Activated T-cell treated with anti-CD3 and anti-CD28 coated beads, Interleukin-2, amount 50 U/mL, for 24 hours (primary cell): ENCODE data around the gene KIF2C.
A peak's percentile ranks its signal among the peaks of the same experiment; 100 is the strongest.
"Not testable (repeated sequence)": the region's sequence is repeated elsewhere in the genome, so short reads cannot be mapped to it uniquely, and the experiment has no call there.

Experiments
- DNase-seq: peaks from one replicate; pipeline ENCODE4 v3.0.0-alpha.2; 2020
- H3K27ac Mint-ChIP-seq: 2 replicates; pipeline ENCODE4 v1.8.0; 2020; ENCODE audit warnings: mild to moderate bottlenecking, mixed read lengths
- H3K27me3 Mint-ChIP-seq: 2 replicates; pipeline ENCODE4 v1.8.0; 2020; ENCODE audit warnings: mixed read lengths
- H3K36me3 Mint-ChIP-seq: 2 replicates; pipeline ENCODE4 v1.8.0; 2020; ENCODE audit warnings: low read depth, mixed read lengths
- H3K4me1 Mint-ChIP-seq: 2 replicates; pipeline ENCODE4 v1.8.0; 2020; ENCODE audit warnings: low read depth, mixed read lengths
- H3K4me3 Mint-ChIP-seq: 2 replicates; pipeline ENCODE4 v1.8.0; 2020; ENCODE audit warnings: mild to moderate bottlenecking, moderate library complexity, mixed read lengths
- H3K9me3 Mint-ChIP-seq: 2 replicates; pipeline ENCODE4 v1.8.0; 2020; ENCODE audit warnings: mixed read lengths

KIF2C gene

GRCh38 chr1:44724955-44725698 is 14.5 kb upstream of the KIF2C start:
- peak overlapping the region; percentile 77 for H3K4me3 Mint-ChIP-seq
- H3K36me3 Mint-ChIP-seq: peaks cover 21% of the 10 kb centered on the region
- peaks cover 68% of the 10 kb centered on the region for H3K4me1 Mint-ChIP-seq
- no peaks in the 10 kb centered on the region for H3K9me3 Mint-ChIP-seq
- no peaks in the 10 kb centered on the region for H3K27me3 Mint-ChIP-seq
- peak; percentile 48 for DNase-seq
- H3K27ac Mint-ChIP-seq: peak overlapping the region; percentile 89

- H3K36me3 Mint-ChIP-seq: peaks cover 5% of the 10 kb centered on the region
- peaks cover 43% of the 10 kb centered on the region for H3K4me1 Mint-ChIP-seq
- peak within 1 kb of the TSS; percentile 52 for H3K4me3 Mint-ChIP-seq
- DNase-seq: peak; percentile 94
- H3K27ac Mint-ChIP-seq: peak within 1 kb of the TSS; percentile 100
- H3K27me3 Mint-ChIP-seq: no peaks in the 10 kb centered on the region
- H3K9me3 Mint-ChIP-seq: no peaks in the 10 kb centered on the region
Observed at GRCh38 chr1:44730741-44731512, 8.7 kb upstream of the KIF2C start, which contains the start of gene RNU5D-1. Gene RNU5D-1, minus strand, starts transcription at chr1:44731170.

- no peaks in the 10 kb centered on the region for H3K36me3 Mint-ChIP-seq
- no peak overlapping the region for H3K27ac Mint-ChIP-seq
- no peak overlapping the region for H3K4me3 Mint-ChIP-seq
- peaks cover 28% of the 10 kb centered on the region for H3K4me1 Mint-ChIP-seq
- no peaks in the 10 kb centered on the region for H3K9me3 Mint-ChIP-seq
- no peaks in the 10 kb centered on the region for H3K27me3 Mint-ChIP-seq
- DNase-seq: no peak
Observed at GRCh38 chr1:44733365-44733764, 6.3 kb upstream of the KIF2C start.

DNA sequence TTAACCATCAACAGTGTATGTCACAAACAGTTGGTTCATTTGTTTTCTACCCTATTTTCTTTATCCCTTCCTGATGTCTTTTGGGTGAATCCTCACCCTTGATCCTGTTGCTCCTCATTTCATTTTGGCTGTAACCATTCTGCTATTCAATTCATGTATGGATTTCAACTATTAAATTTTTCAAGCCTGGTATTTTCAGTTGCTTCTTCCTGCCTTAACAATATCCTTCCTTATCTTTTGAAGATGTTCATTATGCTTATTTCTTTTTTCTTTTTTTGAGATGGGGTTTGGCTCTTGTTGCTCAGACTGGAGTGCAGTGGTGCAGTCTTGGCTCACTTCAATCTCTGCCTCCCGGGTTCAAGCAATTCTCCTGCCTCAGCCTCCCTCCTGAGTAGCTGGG is 5.9 kb upstream of the KIF2C start:
- H3K27ac Mint-ChIP-seq: no peak overlapping the region
- no peak for DNase-seq
- no peaks in the 10 kb centered on the region for H3K36me3 Mint-ChIP-seq
- H3K9me3 Mint-ChIP-seq: no peaks in the 10 kb centered on the region
- H3K4me1 Mint-ChIP-seq: peaks cover 27% of the 10 kb centered on the region
- H3K27me3 Mint-ChIP-seq: no peaks in the 10 kb centered on the region
- no peak overlapping the region for H3K4me3 Mint-ChIP-seq

DNA sequence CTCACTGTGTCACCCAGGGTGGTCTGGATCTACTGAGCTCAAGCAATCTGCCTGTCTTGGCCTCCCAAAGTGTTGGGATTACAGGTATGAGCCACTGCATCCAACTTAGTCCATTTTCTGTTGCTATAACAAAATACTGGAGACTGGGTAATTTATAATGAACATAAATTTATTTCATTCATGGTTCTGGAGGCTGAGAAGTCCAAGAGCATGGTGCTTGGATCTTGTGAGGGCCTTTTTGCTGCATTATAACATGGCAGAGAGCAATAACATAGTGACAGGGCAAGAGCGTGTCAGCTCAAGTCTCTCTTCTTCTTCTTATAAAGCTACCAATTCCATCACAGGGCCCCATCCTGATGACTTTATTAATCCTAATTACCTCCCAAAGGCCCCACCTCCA is 3.6 kb upstream of the KIF2C start:
- Mint-ChIP-seq H3K9me3 (no peaks in the 10 kb centered on the region), H3K4me3 (no peak overlapping the region), H3K27me3 (no peaks in the 10 kb centered on the region), H3K4me1 (peaks cover 30% of the 10 kb centered on the region), H3K27ac (no peak overlapping the region), H3K36me3 (peaks cover 19% of the 10 kb centered on the region)
- DNase-seq: no peak

DNA sequence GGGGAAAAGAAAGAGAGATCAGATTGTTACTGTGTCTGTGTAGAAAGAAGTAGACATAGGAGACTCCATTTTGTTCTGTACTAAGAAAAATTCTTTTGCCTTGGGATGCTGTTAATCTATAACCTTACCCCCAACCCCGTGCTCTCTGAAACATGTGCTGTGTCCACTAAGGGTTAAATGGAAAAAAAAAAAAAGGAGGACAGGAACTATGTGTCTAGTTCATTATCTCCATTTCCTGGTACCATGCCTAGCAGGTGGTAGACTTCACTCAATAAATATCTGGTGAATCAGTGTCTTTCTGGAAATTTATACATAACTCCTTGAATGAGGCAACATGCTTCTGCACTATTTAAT is 707 bp upstream of the KIF2C start:
- H3K4me1 Mint-ChIP-seq: peaks cover 27% of the 10 kb centered on the region
- H3K27ac Mint-ChIP-seq: peak overlapping the region; percentile 97
- H3K27me3 Mint-ChIP-seq, H3K9me3 Mint-ChIP-seq, DNase-seq: not testable (repeated sequence)
- peaks cover 40% of the 10 kb centered on the region for H3K36me3 Mint-ChIP-seq
- peak overlapping the region; percentile 95 for H3K4me3 Mint-ChIP-seq

DNA sequence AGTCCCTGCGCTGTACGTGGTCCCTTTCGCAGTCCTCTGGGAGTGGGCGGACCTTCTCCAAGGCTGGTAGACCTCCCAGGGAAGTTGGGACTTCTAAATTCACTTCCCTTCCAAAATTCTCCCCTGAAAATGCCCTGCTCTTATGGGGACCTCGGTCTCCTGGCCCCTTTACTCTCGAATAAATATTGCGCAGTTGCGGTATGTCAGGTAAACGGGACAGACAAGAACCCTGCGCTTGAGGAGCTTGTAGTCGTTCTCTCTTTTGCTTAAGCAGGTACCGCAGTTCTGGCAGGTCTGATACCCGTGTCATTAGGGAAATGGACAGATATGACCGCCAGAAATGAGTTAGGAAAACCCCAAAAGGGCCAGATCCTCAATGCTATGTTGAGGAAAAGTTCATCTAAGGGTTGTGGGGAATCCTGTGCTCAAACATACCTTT is 561 bp downstream of the KIF2C start:
- Mint-ChIP-seq H3K4me3 (peak overlapping the region; percentile 95), H3K36me3 (peaks cover 51% of the 10 kb centered on the region), H3K27me3 (no peaks in the 10 kb centered on the region), H3K4me1 (peaks cover 27% of the 10 kb centered on the region), H3K9me3 (no peaks in the 10 kb centered on the region), H3K27ac (peak overlapping the region; percentile 97)
- DNase-seq: no peak

DNA sequence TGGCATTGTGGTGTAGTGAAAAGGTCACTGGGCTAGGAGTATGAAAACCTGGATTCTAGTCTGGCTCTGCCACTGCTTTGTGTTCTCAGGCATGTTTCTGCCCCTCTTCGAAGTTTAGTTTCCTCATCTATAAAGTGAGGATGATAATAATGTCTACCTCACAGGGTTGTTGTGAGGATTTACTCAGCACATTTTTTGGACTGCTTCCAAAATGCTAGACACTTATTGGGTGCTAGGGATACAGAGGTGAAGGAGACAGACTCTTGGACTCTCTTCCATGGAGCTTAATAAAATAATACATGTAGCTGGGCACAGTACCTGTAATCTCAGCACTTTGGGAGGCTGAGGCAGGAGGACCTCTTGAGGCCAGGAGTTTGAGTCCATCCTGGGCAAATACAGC is 3.6 kb downstream of the KIF2C start:
- Mint-ChIP-seq H3K27me3 (no peaks in the 10 kb centered on the region), H3K4me3 (peak overlapping the region; percentile 13), H3K4me1 (peaks cover 29% of the 10 kb centered on the region), H3K36me3 (peaks cover 72% of the 10 kb centered on the region), H3K9me3 (no peaks in the 10 kb centered on the region), H3K27ac (peak overlapping the region; percentile 74)
- DNase-seq: no peak

DNA sequence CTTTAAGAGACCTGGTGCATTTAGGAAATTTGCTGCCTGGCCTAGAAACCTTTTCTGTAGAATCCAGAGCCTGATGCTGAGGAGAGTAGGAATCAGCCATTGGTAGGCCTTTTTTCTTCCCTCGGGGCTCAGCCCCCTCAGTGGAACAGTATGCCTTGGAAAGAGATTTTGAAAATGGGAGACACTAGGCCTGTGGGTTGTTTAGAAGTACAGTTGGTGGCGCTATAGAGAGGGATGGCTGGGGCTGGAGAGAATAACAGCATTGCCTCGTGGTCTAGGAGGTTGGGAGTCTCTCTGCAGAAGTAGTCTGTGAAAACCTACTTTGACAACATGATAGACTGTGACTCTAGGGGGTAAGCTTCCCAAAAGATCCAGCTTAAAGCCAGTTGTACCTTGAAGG is 8.2 kb downstream of the KIF2C start:
- no peak for DNase-seq
- H3K9me3 Mint-ChIP-seq: no peaks in the 10 kb centered on the region
- peaks cover 10% of the 10 kb centered on the region for H3K4me1 Mint-ChIP-seq
- H3K4me3 Mint-ChIP-seq: no peak overlapping the region
- peaks cover 77% of the 10 kb centered on the region for H3K36me3 Mint-ChIP-seq
- no peaks in the 10 kb centered on the region for H3K27me3 Mint-ChIP-seq
- H3K27ac Mint-ChIP-seq: no peak overlapping the region

DNA sequence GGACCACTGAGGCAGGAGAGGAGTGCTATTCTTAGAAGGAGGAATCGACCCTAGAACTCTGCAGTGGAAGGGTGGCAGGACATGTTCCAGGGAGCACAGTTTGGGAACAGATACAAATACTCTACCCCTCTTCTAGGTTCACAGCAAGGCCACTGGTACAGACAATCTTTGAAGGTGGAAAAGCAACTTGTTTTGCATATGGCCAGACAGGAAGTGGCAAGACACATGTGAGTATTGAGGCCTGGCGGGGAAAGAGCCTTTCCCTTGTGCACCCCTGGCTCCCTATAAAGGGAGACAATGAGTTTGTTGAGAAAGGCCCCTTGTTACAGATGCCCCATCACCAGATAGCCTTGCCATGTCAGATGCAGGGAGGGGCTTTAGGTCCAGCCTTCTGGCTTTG is 17.8 kb downstream of the KIF2C start:
- no peak overlapping the region for H3K4me3 Mint-ChIP-seq
- no peaks in the 10 kb centered on the region for H3K9me3 Mint-ChIP-seq
- peaks cover 8% of the 10 kb centered on the region for H3K4me1 Mint-ChIP-seq
- H3K27me3 Mint-ChIP-seq: no peaks in the 10 kb centered on the region
- no peak overlapping the region for H3K27ac Mint-ChIP-seq
- DNase-seq: no peak
- H3K36me3 Mint-ChIP-seq: peaks cover 90% of the 10 kb centered on the region

GRCh38 chr1:44759077-44759476 is 19.4 kb downstream of the KIF2C start:
- H3K9me3 Mint-ChIP-seq: no peaks in the 10 kb centered on the region
- no peak for DNase-seq
- H3K27ac Mint-ChIP-seq: no peak overlapping the region
- no peaks in the 10 kb centered on the region for H3K27me3 Mint-ChIP-seq
- H3K36me3 Mint-ChIP-seq: peaks cover 91% of the 10 kb centered on the region
- no peak overlapping the region for H3K4me3 Mint-ChIP-seq
- H3K4me1 Mint-ChIP-seq: peaks cover 3% of the 10 kb centered on the region

DNA sequence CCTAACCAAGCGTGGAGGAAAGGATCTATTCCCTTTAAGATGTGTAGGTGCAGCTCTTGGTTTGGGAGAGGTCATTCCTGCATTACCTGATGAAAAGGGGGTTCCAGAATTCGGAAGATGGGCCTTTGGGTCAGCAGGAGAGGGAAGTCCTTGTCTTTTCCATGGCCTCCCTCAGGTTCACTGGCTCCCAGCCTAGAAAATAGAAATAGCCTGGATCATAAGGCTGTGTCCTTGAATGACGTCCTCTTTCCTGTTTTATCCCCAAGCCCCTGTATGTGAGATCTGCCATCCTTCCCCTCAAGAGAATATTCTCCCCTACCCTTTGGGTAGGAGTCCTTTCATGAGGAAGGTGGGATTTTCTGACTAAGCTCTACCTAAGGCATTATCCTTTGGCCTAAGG is 21.2 kb downstream of the KIF2C start:
- Mint-ChIP-seq H3K4me3 (no peak overlapping the region), H3K9me3 (no peaks in the 10 kb centered on the region), H3K27ac (no peak overlapping the region), H3K4me1 (peaks cover 3% of the 10 kb centered on the region), H3K27me3 (no peaks in the 10 kb centered on the region), H3K36me3 (peaks cover 86% of the 10 kb centered on the region)
- DNase-seq: no peak

- peaks cover 68% of the 10 kb centered on the region for H3K36me3 Mint-ChIP-seq
- not testable (repeated sequence) for H3K9me3 Mint-ChIP-seq, H3K4me1 Mint-ChIP-seq, DNase-seq, H3K4me3 Mint-ChIP-seq, H3K27me3 Mint-ChIP-seq, H3K27ac Mint-ChIP-seq
Observed at GRCh38 chr1:44766421-44766820, 26.8 kb downstream of the KIF2C start.

- no peaks in the 10 kb centered on the region for H3K27me3 Mint-ChIP-seq
- peak within 1 kb of the TSS; percentile 94 for H3K27ac Mint-ChIP-seq
- H3K9me3 Mint-ChIP-seq: no peaks in the 10 kb centered on the region
- DNase-seq: peak; percentile 93
- H3K4me3 Mint-ChIP-seq: peak within 1 kb of the TSS; percentile 90
- peaks cover 34% of the 10 kb centered on the region for H3K4me1 Mint-ChIP-seq
- peaks cover 55% of the 10 kb centered on the region for H3K36me3 Mint-ChIP-seq
Observed at GRCh38 chr1:44775078-44775929, 35.7 kb downstream of the KIF2C start, which contains the start of gene RPS8. Gene RPS8, plus strand, starts transcription at chr1:44775540. Its CDS starts 57 bp downstream, at chr1:44775597.
